Activated CD4-positive, alpha-beta T cell treated with anti-CD3 and anti-CD28 coated beads, Interleukin-2, amount 50 U/mL, for 1 hour (primary cell): ENCODE data around the gene ATXN1.

Source experiments
- DNase-seq: peaks from one replicate; pipeline ENCODE4 v3.0.0-alpha.2; 2020

Gene ATXN1

DNA sequence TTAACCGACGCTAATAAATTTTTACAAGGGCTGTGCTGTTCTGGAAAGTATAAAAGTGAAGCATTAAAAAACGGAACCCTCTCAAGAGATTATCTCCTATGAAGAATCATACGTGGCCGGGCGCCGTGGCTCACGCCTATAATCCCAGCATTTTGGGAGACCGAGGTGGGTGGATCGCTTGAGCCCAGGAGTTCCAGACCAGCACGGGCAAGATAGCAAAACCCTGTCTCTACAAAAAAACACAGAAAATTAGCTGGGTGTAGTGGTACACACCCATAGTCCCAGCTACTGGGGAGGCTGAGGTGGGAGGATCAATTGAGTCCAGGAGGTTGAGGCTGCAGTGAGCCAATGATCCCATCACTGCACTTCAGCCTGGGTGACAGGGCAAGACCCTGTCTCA lies 439.4 kb downstream of the ATXN1 start:
- no peak for DNase-seq

DNA sequence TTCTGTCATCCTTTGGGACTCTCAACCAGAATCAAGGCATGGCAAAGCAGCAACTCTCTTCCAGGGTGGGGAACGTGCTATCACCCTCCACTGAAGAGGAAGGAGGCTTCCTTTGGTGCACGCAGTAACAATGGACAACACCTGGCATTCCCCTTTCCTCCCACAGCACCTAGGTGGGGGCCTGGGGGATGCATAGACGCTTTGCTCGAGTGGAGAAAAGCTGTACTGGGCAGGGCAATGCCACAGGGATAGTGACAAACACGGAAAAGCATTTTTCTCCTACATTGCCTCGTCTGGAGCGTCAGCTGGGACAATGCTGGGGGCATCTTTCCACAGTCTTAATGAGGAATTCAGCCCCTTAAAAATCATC lies 439.9 kb downstream of the ATXN1 start:
- no peak for DNase-seq

DNA sequence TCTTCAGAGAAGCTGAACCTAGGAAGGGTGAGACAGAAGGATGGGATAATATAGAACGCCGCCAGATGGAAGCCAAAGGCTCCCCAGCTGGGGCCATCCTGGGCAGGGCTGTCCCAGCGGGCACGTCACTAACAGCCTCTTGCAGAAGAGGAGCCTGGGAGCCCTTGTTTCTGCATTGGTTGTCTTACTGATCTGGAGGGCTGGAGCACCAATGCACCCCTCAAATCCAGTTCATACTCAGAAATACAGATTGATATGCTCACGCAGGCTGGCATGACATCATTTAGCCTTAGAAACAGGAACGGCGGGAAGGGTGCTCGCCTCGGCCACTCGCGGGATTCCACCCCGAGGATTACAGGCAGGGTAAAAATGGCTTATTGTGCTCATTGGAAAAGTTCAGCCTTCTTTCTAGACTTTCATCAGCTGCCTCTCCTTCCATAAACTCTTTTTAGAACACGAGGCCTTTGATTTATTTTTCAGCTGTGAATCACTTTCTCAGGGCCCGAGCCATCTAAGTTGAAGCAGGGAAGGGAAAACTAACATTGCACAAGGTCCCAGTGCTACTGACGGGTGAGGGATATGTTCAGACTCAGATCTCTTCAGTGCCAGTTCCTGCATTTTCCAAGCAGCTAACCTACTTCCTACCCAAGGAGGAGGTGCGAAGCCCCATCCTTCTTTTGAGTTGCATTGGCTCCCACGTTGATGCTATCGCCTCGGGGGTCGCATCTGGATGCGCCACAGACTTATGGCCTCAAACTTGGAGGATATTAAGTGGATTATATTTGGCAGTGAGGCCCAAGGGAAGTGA lies 440.5 kb downstream of the ATXN1 start:
- DNase-seq, result no peak

DNA sequence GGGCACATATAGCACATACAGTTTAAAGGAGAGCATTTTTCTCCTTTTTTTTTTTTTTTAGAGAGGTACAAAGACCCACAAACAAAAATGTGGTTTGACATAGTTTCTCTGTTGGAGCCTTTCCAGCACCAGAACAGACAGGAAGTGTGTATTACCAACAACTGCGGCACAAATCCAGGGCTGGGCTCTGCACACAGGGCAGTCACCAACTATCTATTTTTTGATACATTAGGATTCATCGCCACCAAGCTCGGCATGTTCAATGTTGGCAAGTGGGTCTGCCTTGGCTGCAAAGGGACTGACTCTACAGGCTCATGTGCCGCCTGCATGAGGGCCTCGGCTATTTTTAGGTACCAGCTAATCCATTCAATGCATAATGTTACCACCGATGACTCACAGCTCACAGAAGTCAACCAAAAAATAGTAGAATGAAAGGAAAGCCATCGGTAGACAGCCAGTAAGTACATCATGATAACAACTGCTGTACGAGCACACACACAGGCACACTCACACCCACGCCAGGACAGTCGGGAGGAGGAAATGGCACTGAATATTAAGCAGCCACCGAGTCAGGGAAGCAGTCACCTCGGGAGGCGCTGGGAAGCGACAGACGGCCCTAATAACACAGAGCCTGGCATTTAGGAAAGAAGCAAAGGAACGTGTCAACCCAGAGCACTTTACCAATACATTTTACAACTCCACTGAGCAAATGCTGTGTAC lies 441.3 kb downstream of the ATXN1 start:
- peak; percentile 66 for DNase-seq

DNA sequence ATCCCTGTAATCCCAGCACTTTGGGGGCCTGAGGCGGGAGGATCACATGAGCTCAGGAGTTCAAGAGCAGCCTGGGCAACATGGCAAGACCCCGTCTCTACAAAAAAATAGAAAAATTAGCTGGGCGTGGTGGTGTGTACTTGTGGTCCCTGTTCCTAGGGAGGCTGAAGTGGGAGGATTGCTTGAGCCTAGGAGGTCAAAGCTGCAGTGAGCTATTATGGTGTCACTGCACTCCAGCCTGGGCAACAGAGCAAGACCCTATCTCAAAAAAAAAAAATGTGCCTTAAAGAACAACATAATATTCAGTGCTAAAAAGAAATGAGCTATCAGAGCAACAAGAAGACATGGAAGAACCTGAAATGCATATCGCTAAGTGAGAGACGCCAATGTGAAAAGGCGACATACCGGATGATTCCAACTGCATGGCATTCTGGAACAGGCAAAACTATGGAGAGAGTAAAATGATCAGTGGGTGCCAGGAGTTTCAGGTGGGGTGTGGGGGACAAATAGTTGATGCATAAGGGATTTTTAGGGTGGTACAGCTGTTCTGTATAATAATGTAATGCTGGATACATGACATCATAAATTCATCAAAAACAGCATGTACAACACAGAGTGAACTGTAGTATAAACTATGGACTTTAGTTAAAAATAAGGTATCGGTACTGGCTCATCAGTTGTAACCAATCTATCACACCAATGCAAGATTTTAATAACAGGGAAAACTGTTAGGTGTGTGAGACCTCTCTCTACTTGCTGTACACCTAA lies 442.1 kb downstream of the ATXN1 start:
- DNase-seq, result no peak

DNA sequence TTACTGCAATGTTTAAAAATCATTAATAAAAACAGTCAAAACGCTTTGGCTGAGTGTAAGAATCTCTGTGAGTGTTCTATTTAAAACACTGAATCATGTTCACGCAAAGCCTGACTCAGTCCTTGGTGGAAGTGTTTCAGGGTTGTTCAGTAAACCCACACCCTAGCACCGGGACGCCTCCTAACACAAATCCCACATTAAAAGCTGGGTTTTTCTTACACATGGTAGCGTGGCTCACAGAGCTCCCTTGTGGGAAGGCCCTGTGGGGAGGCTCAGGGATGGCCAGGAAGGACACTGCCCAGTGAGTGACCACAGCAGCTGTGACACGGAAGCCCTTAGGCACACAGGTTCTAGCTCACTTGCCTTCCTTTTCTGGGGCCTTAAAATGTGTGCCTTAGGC lies 442.7 kb downstream of the ATXN1 start:
- DNase-seq, result no peak

DNA sequence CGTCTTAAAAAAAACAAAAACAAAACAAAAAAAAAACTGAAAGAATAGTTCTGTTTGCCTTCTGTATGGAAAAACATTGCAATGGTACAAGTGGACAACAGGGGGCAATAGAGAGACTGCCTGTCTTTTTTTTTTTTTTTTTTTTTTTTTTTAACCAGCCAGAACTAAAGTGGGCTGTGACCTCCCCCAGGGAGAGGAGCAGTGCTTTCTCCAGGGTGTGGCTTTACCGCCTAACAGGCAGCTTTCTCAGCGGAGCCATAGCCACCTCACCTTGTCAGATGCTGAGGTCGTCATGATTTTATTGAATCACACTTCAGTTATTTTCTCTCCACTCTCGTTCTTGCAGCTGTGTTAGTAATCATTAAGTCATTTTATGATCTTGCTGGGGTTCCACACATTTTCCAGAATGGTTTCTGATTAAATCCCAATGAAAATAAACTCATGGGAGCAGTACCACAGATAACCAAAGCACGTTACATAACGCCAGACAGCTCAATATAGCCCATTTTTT lies 444.5 kb downstream of the ATXN1 start:
- DNase-seq, result no peak

DNA sequence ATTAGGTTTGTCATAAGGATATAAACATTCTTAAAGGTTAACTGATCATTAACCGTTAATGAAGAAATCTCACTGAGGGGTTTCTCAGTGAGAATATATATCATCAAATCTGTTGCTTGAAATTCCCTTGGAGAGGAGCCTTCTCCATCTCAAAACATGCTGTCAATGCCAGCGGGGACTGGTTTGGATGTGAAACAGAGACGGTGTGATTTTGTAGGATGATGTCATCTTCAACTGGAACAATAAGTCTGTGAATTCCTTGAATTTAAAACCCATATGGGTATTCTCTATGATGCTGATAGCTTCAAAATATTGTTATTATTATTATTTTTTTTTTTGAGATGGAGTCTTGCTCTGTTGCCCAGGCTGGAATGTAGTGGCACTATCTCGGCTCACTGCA lies 447.0 kb downstream of the ATXN1 start:
- DNase-seq, result no peak

DNA sequence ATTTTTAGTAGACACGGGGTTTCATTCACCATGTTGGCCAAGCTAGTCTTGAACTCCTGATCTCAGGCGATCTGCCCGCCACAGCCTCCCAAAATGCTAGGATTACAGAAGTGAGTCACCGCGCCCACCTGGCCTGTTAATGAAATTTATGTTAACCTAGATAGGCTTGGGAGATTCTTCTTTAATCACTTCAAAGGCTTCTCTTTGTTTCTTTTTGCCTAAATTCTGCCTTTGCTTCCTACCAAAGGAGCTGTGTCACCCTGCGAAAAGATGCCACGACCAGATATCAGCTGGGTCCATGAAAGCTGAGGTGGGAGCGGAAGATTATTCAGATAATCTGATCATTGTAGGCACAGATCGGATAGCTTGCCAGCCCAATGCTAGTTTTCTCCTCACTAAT lies 447.5 kb downstream of the ATXN1 start:
- DNase-seq, result no peak

DNA sequence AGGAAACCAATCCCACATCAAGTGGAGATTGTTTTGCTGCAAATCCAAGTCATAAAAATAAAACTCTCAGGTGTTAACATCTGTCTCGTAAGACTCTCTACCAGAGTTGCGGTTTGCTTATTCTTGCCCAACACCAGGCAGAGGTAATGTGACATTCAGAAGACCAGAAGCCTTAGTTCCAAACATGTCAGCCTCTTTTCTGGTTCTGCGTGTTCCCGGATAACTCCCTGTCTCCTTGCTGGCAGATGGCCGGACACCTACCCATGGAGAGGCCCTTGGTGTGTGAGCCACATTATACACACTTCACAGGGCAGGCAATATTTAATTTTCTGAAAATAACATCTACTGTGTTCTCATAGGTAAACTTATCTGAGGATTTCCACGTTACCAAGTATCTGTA lies 449.5 kb downstream of the ATXN1 start:
- DNase-seq, result no peak

DNA sequence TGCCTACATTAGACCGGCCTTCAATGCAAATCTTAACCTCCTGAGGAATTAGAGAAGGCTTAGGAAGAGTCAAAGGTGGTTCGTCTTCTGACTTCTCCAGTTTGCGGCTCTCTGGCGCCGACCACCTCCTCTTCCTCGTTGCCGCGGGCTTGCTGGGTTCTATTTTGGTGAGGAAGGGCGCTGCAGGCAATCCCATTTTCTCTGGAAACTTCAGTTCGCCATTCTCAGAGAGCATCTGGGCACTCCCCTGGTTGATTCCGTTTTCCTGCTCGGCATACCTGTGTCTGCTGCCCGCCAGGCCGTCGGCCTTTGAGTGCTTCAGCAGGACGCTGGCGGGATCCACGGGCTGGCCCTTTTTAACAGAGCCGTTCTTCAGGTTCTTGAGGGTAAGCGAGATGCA lies 454.9 kb downstream of the ATXN1 start:
- no peak for DNase-seq

DNA sequence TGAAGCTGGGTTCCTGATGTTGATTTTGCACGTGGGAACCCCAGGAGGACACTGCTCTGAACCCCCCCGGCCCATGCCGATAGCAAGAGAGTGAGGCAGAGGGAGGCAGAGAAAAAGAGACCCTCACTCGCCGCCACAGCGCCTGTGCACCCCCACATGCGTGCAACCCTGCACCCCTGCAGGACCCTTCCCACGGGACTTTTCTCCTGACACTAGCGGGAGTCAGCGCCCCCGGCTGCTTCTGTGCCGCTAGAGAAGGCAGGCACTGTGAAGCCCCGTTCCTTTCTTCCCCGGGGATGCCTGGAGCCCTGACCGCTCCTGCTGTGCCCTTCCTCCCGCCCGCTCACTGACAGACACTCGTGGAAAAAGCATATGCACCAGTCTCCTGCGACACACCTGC lies 455.5 kb downstream of the ATXN1 start:
- no peak for DNase-seq

DNA sequence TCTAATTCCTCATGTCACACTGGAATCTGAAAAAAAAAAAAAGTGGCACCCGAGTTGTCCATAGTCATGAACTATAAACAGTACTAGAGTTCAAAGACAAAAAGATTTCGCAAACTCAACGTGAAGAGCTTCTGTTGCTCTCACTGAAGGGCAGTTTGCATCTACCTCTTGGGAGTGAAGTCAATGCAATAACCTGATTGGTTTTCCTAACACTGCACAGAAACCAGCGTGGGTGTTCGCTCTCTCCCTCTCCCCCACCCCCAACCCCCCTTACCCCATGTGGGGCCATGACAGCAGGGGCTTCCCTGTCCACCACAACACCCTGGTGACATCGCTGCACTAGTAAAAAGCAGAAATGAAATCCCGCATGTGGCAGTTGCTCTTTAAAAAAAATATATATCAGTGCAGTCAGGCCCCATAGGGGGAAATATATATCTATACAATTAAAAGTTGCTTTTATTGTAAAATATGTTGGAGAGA lies 456.0 kb downstream of the ATXN1 start:
- no peak for DNase-seq

DNA sequence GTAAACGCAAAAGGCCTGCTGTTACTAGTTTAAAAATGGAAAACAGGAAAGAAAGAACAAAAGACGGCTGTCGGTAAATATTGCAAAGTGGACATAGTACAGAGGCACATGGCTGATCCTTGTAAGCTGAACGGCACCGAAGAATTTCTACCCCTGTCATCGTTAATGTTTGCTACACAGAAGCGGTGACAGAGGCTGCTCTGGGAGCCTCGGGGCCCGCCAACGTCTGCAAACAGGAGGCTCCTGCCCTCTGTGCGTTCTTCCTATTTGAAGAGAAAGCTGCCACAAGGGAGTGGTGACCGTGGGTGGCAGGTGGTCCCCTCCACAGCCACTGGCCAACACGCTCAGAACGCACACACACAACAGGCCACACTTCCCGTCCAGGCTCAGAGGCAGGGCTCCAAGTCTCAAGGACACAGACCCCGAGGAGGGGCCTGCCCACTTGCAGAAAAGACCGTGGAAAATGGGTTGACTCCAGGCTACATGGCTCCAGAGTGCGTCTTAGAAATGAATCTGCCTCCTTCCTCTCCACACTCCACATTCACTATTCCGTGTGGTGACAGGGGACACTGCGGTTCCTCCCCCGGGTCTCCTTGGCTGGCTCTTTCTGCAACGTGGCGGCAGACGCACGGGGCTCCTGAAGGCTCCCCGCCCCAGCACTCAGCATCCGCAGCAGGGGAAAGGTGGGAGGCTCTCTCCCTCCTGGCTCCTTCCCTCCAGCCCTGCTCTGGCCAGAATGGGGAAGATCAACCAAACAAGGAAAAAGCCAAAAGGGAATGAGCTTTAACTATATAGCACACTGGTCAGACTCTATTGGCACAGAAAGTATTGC lies 458.3 kb downstream of the ATXN1 start:
- no peak for DNase-seq

DNA sequence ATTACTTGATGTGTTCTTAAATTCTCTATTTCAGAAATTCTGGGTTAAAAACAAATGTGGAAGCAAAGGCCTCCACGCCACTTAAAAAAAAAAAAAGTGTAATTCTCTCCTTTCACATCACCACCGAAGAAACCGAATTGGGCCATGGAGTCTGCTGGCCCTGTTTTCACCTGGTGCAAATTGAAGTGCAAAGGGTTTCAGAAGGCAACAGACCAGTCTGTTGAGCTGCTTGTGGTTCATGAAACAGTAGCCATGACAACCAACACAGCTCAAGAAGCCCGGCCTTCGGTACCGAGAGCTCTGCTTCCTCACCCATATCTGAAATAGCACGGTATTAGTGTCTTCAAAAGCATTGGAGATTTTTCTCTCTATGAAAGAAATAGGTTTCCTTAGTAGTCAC lies 459.7 kb downstream of the ATXN1 start:
- no peak for DNase-seq

DNA sequence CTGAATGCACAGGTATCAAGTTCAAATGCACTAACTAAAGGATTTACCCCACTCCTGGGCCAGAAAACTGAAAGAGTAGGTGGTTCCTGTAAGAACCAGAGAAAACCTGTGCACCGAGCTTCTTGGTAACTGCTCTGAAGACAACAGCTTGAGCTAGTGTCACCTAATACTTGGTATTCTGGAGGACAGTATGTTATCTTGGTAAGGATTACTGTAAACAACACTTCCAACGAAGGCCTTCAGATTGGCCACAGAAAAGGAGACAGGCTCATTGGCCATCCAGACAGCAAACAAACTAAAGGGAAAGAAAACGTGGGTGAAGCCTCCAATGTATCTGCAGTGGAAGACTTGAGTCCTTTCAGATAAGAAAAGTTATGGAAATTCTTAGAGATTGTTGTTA lies 461.4 kb downstream of the ATXN1 start:
- DNase-seq, result no peak

DNA sequence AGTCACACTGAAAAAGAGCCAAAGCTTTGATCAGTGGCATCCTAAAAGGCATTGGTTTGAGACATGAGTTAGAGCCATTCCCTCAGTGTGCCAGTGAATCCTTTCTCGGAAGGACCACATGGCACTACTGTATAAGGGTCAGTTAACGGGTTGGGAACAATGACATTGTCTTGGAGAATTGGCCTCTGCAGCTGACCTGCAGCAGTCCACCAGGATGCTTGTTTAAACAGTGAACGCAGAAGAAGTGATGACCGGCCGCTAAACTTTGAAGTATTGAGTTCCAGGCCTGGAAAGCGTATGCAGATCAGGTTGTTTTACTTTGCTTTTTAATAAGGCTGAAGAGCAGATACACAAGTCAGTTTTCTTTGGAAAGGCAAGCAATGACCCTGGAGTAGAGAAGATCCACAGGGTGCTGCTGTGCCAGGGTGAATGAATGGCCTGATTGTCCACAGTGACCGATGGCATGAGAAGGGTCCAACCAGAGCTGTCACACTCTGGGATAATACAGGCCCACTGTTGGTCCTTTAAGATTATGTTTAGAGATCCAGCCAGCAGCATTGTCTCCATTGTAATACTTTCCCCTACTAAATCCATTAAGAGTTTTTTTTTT lies 465.1 kb downstream of the ATXN1 start:
- no peak for DNase-seq

DNA sequence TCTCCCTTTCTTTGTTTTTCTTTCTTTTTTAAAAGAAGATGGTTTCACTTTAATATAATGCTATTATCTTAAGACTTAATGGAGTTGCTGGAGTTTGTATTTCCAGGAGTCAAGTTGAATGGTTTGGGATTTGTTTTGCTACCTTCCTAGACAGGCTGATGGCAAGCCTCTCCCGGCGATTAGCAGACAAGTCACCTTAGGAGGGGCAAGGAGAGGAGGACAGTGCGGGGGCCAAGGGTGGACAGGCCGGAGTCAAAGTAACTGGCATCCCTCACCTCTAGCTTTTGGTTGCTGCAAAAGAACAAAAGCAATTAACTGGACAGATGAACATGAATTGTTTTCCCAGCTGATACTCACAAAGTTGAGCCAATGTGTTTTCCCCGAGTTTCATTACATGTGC lies 465.8 kb downstream of the ATXN1 start:
- no peak for DNase-seq

DNA sequence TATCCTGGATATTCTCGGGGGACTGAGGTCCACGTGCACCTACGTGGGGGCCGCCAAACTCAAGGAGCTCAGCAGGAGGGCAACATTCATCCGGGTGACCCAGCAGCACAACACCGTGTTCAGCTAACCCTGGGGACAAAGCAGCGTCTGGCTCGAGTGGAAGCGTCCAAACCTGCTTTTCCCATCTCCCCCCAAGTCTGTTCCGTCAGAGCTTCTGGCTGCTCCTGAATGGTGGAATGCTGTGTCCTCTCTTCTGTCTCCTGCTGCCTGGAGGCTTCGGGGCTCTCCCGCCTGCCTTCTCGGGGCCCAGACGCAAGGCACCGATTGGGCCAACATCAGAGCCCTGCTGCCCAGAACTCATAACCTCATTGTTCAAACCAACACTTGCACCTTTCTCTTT lies 466.2 kb downstream of the ATXN1 start:
- DNase-seq, result no peak

DNA sequence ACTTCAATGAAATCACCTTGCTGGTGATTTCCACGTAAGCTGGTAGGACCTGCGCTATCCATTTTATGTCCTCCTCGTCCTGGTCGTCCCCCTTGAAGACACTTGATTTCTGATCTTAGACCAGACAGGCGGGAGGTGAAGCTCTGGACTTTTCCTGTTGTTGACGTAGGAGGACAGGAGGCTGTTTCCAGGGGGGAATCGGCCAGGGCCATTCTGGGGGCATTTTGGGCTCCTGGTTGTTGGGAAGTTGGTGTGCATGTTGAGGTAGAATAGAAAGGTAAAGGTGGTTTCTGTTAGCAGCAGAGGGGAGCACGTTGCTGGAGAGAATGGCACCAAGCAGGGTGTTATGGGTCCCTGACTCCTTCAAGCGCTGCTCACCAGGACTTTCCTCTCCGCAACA lies 466.9 kb downstream of the ATXN1 start:
- DNase-seq, result no peak

DNA sequence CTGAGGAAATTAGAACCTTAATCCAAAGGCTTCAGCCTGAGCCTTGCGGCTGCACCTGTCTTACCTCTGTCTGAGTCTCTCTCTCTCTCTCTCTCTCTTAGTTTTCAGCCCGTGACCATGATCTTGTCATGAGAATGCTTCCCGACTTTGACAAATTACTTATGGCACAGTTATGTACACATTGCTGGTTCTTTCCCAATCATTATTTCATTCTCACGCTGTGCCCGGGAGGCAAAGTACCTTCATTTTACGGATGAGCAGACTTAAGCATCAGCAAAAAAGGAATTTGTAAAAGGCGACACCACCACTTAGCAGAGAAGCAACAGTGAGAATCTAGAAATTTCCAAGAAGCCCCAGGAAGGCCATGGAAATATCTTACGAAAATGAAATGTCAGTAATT lies 468.3 kb downstream of the ATXN1 start:
- no peak for DNase-seq

DNA sequence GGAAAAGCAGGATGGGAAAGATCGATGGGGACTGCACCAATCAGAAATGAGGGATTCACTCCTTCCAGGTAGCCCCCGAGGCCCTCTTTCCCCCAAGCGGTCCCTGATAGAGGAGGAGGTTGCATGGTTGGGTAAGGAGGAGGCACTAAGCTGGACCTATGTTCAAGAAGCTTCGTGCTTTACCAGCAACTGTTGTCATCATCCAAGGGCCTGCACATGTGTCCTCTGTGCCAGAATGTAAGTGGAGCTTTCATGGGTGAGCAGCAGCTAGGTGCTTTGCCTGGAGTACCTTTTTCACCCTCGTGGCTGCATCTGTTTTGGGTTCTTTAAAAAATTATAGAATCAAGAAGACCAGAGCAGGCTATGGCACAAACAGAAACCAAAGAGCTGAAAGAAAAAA lies 468.8 kb downstream of the ATXN1 start:
- no peak for DNase-seq
